B cell (primary cell): ENCODE measurements around the gene OR1E2.

Experiments used
- EZH2 ChIP-seq: IDR thresholded peaks from 2 replicates; pipeline ENCODE4 v1.6.1; 2012; ENCODE audit warnings: borderline replicate concordance, low read depth, mild to moderate bottlenecking, moderate library complexity, low read length; ENCODE audit not compliant: insufficient read depth, poor library complexity, severe bottlenecking
- TF ChIP-seq, protein P1 (sequence below): fragments of 200-600 bp; IDR thresholded peaks from one replicate; pipeline ENCODE4 v1.8.0; 2022; ENCODE audit warnings: antibody characterized with exemption, mild to moderate bottlenecking

DNA sequence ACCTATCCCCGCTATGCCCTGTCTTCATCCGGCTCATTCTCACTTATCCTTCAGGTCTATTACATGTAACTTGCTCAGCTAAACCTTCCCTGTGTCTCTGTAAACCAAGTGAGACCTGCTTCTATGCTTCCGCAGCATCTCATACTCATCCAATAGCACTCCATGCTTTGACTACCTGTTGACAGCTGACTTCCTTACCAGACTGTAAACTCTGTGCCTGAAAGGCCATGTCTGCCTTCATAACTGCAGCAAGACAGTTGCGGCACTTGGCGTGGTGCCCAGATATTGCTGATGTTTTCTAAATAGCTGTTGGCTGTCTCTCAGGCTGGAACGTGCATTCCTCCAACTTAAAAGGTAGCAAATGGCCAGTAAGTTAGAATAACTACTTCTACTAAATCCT is 33.6 kb downstream of the OR1E2 start:
- TF ChIP-seq, protein P1, sequence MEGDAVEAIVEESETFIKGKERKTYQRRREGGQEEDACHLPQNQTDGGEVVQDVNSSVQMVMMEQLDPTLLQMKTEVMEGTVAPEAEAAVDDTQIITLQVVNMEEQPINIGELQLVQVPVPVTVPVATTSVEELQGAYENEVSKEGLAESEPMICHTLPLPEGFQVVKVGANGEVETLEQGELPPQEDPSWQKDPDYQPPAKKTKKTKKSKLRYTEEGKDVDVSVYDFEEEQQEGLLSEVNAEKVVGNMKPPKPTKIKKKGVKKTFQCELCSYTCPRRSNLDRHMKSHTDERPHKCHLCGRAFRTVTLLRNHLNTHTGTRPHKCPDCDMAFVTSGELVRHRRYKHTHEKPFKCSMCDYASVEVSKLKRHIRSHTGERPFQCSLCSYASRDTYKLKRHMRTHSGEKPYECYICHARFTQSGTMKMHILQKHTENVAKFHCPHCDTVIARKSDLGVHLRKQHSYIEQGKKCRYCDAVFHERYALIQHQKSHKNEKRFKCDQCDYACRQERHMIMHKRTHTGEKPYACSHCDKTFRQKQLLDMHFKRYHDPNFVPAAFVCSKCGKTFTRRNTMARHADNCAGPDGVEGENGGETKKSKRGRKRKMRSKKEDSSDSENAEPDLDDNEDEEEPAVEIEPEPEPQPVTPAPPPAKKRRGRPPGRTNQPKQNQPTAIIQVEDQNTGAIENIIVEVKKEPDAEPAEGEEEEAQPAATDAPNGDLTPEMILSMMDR = no peak
- no peak for TF ChIP-seq EZH2
